ENCODE data around the gene PDE4B.

The PDE4B gene

GRCh38 chr1:65986146-65986545 lies 193.5 kb downstream of the PDE4B start:
- WGBS (ENCODE audit: insufficient coverage, insufficient read length) = no CpG with 5 or more reads among the region's 1 CpG
- no peak overlapping the region for H3K27ac ChIP-seq (ENCODE audit: low read length)
- DNase-seq (ENCODE audit: low read depth, low spot score) = no peak
- H3K36me3 ChIP-seq (ENCODE audit: control insufficient read depth, insufficient read depth, low read length) = no peaks in the 10 kb centered on the region
- no peak overlapping the region for H3K4me3 ChIP-seq (ENCODE audit: low read length)
- no peaks in the 10 kb centered on the region for H3K9me3 ChIP-seq (ENCODE audit: control insufficient read depth, insufficient read depth, low read length)
- H3K4me1 ChIP-seq (ENCODE audit: control insufficient read depth, insufficient read depth, low read length) = no peaks in the 10 kb centered on the region
- no peaks in the 10 kb centered on the region for H3K27me3 ChIP-seq (ENCODE audit: control insufficient read depth, insufficient read depth, low read length)

- H3K4me1 ChIP-seq (ENCODE audit: control insufficient read depth, insufficient read depth, low read length) = no peaks in the 10 kb centered on the region
- H3K4me3 ChIP-seq (ENCODE audit: low read length) = no peak overlapping the region
- no peaks in the 10 kb centered on the region for H3K36me3 ChIP-seq (ENCODE audit: control insufficient read depth, insufficient read depth, low read length)
- DNase-seq (ENCODE audit: low read depth, low spot score) = no peak
- H3K27me3 ChIP-seq (ENCODE audit: control insufficient read depth, insufficient read depth, low read length) = no peaks in the 10 kb centered on the region; the same call in 1 of the 2 replicates
- no peak overlapping the region for H3K27ac ChIP-seq (ENCODE audit: low read length)
- WGBS (ENCODE audit: insufficient coverage, insufficient read length) = no CpG with 5 or more reads among the region's 1 CpG
- no peaks in the 10 kb centered on the region for H3K9me3 ChIP-seq (ENCODE audit: control insufficient read depth, insufficient read depth, low read length)
These were observed 197.5 kb downstream of the PDE4B start for GRCh38 chr1:65990161-65990560.

- Histone ChIP-seq H3K4me3 (ENCODE audit: low read length) (no peak overlapping the region), H3K36me3 (ENCODE audit: control insufficient read depth, insufficient read depth, low read length) (no peaks in the 10 kb centered on the region), H3K4me1 (ENCODE audit: control insufficient read depth, insufficient read depth, low read length) (no peaks in the 10 kb centered on the region), H3K27ac (ENCODE audit: low read length) (no peak overlapping the region), H3K9me3 (ENCODE audit: control insufficient read depth, insufficient read depth, low read length) (no peaks in the 10 kb centered on the region), H3K27me3 (ENCODE audit: control insufficient read depth, insufficient read depth, low read length) (no peaks in the 10 kb centered on the region; the same call in 1 of the 2 replicates)
- WGBS (ENCODE audit: insufficient coverage, insufficient read length) = no CpG with 5 or more reads among the region's 3 CpGs
- DNase-seq (ENCODE audit: low read depth, low spot score) = no peak
These were observed 199.0 kb downstream of the PDE4B start for GRCh38 chr1:65991694-65992093.

- Histone ChIP-seq H3K9me3 (ENCODE audit: control insufficient read depth, insufficient read depth, low read length) (no peaks in the 10 kb centered on the region), H3K4me1 (ENCODE audit: control insufficient read depth, insufficient read depth, low read length) (no peaks in the 10 kb centered on the region), H3K27me3 (ENCODE audit: control insufficient read depth, insufficient read depth, low read length) (no peaks in the 10 kb centered on the region; the same call in 1 of the 2 replicates), H3K27ac (ENCODE audit: low read length) (no peak overlapping the region), H3K4me3 (ENCODE audit: low read length) (no peak overlapping the region), H3K36me3 (ENCODE audit: control insufficient read depth, insufficient read depth, low read length) (no peaks in the 10 kb centered on the region)
- no CpG with 5 or more reads among the region's 6 CpGs for WGBS (ENCODE audit: insufficient coverage, insufficient read length)
- no peak for DNase-seq (ENCODE audit: low read depth, low spot score)
These were observed 199.6 kb downstream of the PDE4B start for GRCh38 chr1:65992165-65992821.

GRCh38 chr1:65992831-65993271 lies 200.2 kb downstream of the PDE4B start:
- H3K27ac ChIP-seq (ENCODE audit: low read length) = no peak overlapping the region
- no peak for DNase-seq (ENCODE audit: low read depth, low spot score)
- no peaks in the 10 kb centered on the region for H3K36me3 ChIP-seq (ENCODE audit: control insufficient read depth, insufficient read depth, low read length)
- H3K9me3 ChIP-seq (ENCODE audit: control insufficient read depth, insufficient read depth, low read length) = no peaks in the 10 kb centered on the region
- H3K4me3 ChIP-seq (ENCODE audit: low read length) = no peak overlapping the region
- no CpG with 5 or more reads among the region's 7 CpGs for WGBS (ENCODE audit: insufficient coverage, insufficient read length)
- H3K27me3 ChIP-seq (ENCODE audit: control insufficient read depth, insufficient read depth, low read length) = no peaks in the 10 kb centered on the region; the same call in 1 of the 2 replicates
- no peaks in the 10 kb centered on the region for H3K4me1 ChIP-seq (ENCODE audit: control insufficient read depth, insufficient read depth, low read length)

- DNase-seq (ENCODE audit: low read depth, low spot score) = no peak
- H3K4me3 ChIP-seq (ENCODE audit: low read length) = no peak overlapping the region
- no peaks in the 10 kb centered on the region; the same call in 1 of the 2 replicates for H3K27me3 ChIP-seq (ENCODE audit: control insufficient read depth, insufficient read depth, low read length)
- H3K9me3 ChIP-seq (ENCODE audit: control insufficient read depth, insufficient read depth, low read length) = no peaks in the 10 kb centered on the region
- no peaks in the 10 kb centered on the region for H3K4me1 ChIP-seq (ENCODE audit: control insufficient read depth, insufficient read depth, low read length)
- H3K27ac ChIP-seq (ENCODE audit: low read length) = no peak overlapping the region
- no peaks in the 10 kb centered on the region for H3K36me3 ChIP-seq (ENCODE audit: control insufficient read depth, insufficient read depth, low read length)
- no CpG with 5 or more reads among the region's 2 CpGs for WGBS (ENCODE audit: insufficient coverage, insufficient read length)
These were observed 201.5 kb downstream of the PDE4B start for GRCh38 chr1:65994223-65994622.

- H3K4me3 ChIP-seq (ENCODE audit: low read length) = no peak overlapping the region
- no peaks in the 10 kb centered on the region for H3K36me3 ChIP-seq (ENCODE audit: control insufficient read depth, insufficient read depth, low read length)
- H3K4me1 ChIP-seq (ENCODE audit: control insufficient read depth, insufficient read depth, low read length) = no peaks in the 10 kb centered on the region
- no peaks in the 10 kb centered on the region; the same call in 1 of the 2 replicates for H3K27me3 ChIP-seq (ENCODE audit: control insufficient read depth, insufficient read depth, low read length)
- DNase-seq (ENCODE audit: low read depth, low spot score) = no peak
- H3K27ac ChIP-seq (ENCODE audit: low read length) = no peak overlapping the region
- WGBS (ENCODE audit: insufficient coverage, insufficient read length) = no CpG with 5 or more reads among the region's 6 CpGs
- H3K9me3 ChIP-seq (ENCODE audit: control insufficient read depth, insufficient read depth, low read length) = no peaks in the 10 kb centered on the region
These were observed 202.6 kb downstream of the PDE4B start for GRCh38 chr1:65995336-65995735.

- H3K27me3 ChIP-seq (ENCODE audit: control insufficient read depth, insufficient read depth, low read length) = no peaks in the 10 kb centered on the region; the same call in 1 of the 2 replicates
- H3K27ac ChIP-seq (ENCODE audit: low read length) = no peak overlapping the region
- no peaks in the 10 kb centered on the region for H3K36me3 ChIP-seq (ENCODE audit: control insufficient read depth, insufficient read depth, low read length)
- no peak for DNase-seq (ENCODE audit: low read depth, low spot score)
- H3K9me3 ChIP-seq (ENCODE audit: control insufficient read depth, insufficient read depth, low read length) = no peaks in the 10 kb centered on the region
- H3K4me1 ChIP-seq (ENCODE audit: control insufficient read depth, insufficient read depth, low read length) = no peaks in the 10 kb centered on the region
- H3K4me3 ChIP-seq (ENCODE audit: low read length) = no peak overlapping the region
These were observed 203.2 kb downstream of the PDE4B start for GRCh38 chr1:65995928-65996327.

GRCh38 chr1:65997693-65998092 lies 205.0 kb downstream of the PDE4B start:
- no CpG with 5 or more reads among the region's 1 CpG for WGBS (ENCODE audit: insufficient coverage, insufficient read length)
- no peaks in the 10 kb centered on the region for H3K27me3 ChIP-seq (ENCODE audit: control insufficient read depth, insufficient read depth, low read length)
- no peaks in the 10 kb centered on the region for H3K36me3 ChIP-seq (ENCODE audit: control insufficient read depth, insufficient read depth, low read length)
- no peak overlapping the region for H3K4me3 ChIP-seq (ENCODE audit: low read length)
- H3K4me1 ChIP-seq (ENCODE audit: control insufficient read depth, insufficient read depth, low read length) = no peaks in the 10 kb centered on the region
- no peaks in the 10 kb centered on the region for H3K9me3 ChIP-seq (ENCODE audit: control insufficient read depth, insufficient read depth, low read length)
- DNase-seq (ENCODE audit: low read depth, low spot score) = no peak
- no peak overlapping the region for H3K27ac ChIP-seq (ENCODE audit: low read length)

GRCh38 chr1:65998763-65999583 lies 206.3 kb downstream of the PDE4B start:
- H3K27ac ChIP-seq (ENCODE audit: low read length) = no peak overlapping the region
- no CpG with 5 or more reads among the region's 6 CpGs for WGBS (ENCODE audit: insufficient coverage, insufficient read length)
- H3K27me3 ChIP-seq (ENCODE audit: control insufficient read depth, insufficient read depth, low read length) = peaks cover 3% of the 10 kb centered on the region; the same call in 1 of the 2 replicates
- DNase-seq (ENCODE audit: low read depth, low spot score) = no peak
- no peaks in the 10 kb centered on the region; the same call in 1 of the 2 replicates for H3K4me1 ChIP-seq (ENCODE audit: control insufficient read depth, insufficient read depth, low read length)
- no peaks in the 10 kb centered on the region for H3K36me3 ChIP-seq (ENCODE audit: control insufficient read depth, insufficient read depth, low read length)
- H3K4me3 ChIP-seq (ENCODE audit: low read length) = no peak overlapping the region
- no peaks in the 10 kb centered on the region for H3K9me3 ChIP-seq (ENCODE audit: control insufficient read depth, insufficient read depth, low read length)
